HG02943 (cell line): ENCODE measurements around the gene SYT15.

Source experiments
- ATAC-seq: cut with Tn5 transposase; IDR thresholded peaks from one replicate; pipeline ENCODE4 v1.9.1; 2021; ENCODE audit warnings: mild to moderate bottlenecking, low read depth, moderate library complexity; ENCODE audit not compliant: unreplicated experiment

SYT15 gene

DNA sequence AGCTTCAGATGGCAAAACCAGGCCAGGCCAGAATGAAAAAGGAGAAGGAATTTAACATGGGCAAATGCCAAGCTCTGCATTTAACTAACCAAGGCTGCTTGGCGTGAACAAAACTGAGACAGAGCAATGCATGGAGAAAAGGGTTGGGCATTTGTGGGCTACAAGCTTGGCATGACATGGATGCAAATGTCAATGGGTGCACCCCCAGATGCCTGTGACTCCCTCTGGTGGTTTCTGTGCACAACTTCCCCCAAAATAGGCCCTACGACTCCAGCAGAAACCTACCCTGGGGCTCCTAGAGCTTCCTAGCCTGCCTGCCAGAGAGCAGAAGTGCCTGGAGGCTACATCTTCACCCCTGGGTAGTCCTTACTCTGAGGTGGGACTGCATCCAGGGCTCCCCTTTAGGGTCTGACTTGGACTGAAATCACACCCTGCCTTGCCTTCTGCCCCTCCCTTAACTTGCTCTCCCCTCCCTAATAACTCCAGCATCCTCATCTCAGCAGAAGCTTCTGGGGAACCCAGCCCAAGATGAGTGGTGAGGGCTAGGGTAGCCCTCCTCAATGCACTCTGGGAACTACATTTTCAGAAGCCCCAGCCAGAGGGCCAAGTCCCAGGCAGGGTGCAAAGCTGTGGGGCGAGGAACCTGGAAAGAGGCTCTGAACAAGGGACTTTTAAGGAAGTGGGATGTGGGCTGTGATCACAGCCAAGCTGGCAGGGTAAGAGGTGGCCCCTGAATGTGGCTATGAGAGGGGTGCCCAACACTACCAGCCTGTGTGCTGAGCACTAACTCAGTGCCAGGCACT lies 33.7 kb upstream of the SYT15 start:
- ATAC-seq, result no peak

- no peak for ATAC-seq
These were observed 32.9 kb upstream of the SYT15 start for GRCh38 chr10:46545861-46546590.

- ATAC-seq, result no peak
These were observed 32.1 kb upstream of the SYT15 start for GRCh38 chr10:46546591-46547540.

- ATAC-seq, result no peak
These were observed 31.1 kb upstream of the SYT15 start for GRCh38 chr10:46547541-46548497.

DNA sequence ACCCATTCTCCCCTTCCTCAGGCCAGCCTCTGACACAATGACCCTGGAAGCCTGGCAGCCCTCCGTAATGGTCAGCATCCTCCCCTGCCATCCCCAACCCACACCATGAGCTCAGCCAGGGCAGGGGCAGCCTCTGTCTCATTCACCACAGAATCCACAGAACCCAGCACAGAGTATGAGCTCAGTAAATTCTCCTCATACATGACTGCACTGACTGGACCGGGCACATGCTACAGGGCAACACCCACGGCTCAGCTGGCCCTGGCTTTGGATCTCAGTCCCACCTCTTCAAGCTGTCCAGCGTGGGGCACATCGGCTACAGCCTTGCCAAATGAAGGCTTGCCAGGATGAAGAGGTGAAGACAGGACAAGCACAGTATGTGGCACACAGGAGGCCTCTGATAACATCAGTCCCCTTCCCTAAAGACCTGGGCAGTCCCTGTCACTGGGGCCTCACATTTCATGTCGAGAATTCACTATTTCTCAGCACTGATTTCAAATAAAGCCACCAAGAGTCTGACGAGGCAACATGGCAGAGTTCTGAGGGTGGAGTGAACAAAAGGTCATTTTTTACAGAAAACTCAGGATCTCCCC lies 30.3 kb upstream of the SYT15 start:
- no peak for ATAC-seq

DNA sequence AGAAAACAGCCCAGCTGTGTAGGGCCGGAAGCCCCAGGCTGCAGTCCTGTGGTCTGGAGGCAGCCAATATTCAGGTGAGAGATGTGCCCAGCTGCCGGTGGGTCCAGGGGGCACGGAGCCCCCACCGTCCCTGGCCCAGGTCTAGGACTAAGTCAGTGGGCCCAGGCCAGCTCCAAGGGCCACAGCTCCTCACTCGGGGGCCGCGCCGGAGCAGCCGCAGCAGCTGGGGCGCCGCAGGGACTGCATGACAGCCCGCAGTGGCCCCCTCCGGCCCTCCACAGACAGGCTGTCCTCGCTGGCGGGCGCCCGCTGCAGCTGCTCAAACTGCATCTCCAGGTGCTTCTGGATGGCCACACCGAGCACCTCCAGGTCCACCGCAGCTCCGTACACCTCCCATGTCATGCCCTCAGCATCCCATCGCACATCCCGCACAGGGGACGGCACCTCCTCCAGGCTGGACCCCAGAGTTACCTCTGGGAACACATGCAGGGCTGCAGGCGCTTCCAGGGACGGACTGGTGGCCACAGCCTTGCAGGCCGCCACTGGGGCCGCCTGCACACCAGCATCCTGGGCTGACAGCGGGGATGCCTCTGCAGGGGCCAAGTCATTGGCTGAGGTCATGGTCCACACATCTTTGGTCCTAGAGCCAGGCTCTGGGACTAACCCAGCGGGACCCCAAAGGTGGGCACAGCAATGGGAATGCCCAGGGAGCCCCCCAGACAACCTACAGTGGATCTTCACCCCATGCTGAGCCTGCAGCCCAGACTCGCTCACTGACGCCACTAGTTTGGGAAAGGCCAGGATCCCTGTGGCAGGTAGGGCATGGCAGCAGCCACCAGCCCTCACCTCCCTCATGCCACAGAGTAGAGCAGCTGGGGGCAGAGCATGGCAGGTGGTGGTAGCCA lies 29.5 kb upstream of the SYT15 start:
- no peak for ATAC-seq

GRCh38 chr10:46550076-46550790 lies 28.7 kb upstream of the SYT15 start:
- no peak for ATAC-seq

DNA sequence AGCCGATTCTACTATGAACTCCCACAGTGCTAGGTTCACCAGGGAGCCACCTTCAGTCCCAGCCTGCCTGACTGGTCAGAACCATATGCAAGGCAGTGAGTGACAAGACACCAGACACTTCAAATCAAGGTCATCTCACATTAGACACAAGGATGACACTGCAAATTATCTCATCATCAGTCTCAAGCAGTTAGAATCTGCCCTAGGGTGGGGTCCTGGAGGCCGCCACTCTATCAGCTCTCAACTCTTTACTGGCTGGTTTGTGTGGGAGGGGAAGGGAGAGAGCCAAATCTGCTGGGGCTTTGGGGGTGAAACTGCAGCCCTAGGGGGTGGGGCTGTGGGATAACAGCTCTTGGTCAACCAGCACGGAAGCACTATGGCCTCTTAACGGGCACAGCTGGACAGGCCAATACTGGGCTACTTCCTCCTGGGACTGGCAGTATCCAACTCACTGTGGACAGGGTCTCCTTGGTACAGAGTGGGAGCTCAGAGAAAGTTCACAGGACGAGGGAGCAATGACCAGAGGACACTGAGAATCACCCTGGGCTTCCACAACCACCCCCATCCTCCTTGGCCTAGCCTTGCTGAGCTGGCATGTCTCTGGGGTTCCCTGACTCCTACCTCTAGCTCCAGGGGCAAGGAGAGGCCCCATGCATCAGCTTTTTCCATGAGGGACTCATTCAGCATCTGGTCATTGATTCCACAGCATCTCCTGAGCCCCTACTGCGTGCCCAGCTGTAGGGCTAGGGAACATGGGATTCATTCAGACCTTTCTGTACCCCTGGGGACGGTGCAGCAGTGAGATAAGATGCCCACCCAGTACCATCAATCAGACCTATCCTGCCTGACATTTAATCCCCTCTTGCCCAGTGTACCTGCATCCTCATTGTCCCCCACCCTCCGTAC lies 27.9 kb upstream of the SYT15 start:
- ATAC-seq, result no peak

- no peak for ATAC-seq
These were observed 27.0 kb upstream of the SYT15 start for GRCh38 chr10:46551701-46552525.

DNA sequence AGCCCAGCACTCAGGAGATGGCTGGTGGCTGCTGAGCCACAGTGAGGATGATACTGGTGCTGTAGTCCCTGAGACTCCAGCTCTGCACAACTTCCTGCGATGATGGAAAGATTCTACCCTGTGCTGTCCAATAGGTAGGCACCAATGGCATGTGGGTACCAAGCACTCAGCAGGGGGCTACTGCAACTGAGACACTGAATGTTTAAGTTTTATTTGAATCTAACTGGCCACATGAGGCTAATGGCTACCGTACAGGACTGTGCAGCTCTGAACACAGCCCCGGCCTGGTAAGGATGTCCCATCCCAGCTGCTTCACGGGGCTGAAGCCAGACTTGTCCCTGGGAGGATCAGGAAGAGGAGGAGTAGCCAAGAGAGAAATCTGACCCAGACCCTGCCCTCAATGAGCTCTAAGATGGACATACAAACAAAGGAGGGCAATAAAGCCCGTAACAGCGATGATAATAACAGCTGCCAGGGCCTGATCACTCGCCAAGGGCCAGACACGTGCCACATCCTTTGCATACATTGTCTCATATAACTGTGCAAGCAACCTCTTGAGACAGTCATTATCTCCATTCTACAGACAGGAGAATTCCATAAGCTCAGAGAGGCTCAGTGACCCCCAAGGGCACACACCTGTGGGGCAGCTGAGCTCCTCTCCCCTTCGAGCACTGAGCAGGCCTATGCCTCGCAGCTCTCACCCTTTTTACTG lies 26.2 kb upstream of the SYT15 start:
- ATAC-seq, result no peak

DNA sequence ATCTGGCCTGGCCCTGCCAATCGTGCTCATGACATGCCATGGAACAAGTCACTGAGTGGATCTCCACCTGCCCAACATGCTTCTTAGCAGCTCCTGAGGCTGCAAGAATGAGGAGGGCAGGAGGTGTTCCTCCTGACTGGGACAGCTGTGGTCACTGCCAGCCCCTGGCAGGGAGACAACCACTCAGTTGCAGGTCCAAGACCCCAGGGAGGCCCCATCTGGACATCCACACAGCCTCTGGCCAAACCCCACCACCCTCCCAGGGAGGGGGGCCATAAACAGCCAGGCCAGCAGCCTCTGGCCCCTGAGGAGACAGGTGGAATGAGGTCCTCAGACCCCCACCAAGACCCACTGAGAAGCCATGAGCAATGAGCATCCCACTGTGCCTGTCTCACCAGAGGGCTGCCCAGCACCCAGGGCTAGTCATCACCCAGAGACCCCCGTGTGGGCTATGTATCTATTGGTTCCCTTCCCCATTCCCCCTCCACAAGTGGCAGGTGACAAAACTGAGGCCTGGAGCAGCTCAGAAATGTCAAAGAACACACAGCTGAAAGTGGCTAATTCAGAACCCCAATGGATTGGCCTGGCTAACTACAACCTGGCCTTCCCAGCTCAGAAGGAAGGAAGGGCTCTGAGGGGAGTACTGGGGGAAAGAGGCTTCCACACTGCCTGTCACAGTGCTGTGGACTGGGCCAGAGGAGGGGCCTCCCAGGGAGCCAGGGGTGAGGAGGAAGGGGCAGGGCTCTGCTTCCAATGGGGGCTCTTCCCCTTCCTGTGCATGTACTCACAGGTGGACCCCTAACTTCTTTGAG lies 25.5 kb upstream of the SYT15 start:
- ATAC-seq, result no peak

GRCh38 chr10:46554166-46554781 lies 24.7 kb upstream of the SYT15 start:
- ATAC-seq, result no peak

- no peak for ATAC-seq
These were observed 23.6 kb upstream of the SYT15 start for GRCh38 chr10:46555366-46555712.
